SK-N-SH (cell line): ENCODE results near the gene RAB30. TPM values are rescaled to one million over a fixed set of nuclear protein-coding genes. Genes with fewer than 3 reads are reported as not detected.

ENCODE experiments used
- CTCF ChIA-PET: fragments of 300-600, 350-600 bp; formaldehyde crosslinking; extraction: SDS; loops from one replicate; lab custom pipeline; 2021; lab: Yijun Ruan, JAX
- POLR2A ChIA-PET: fragments of 350-600 bp; sonication (Branson Sonifier 250); formaldehyde crosslinking; extraction: SDS; loops from one replicate; lab custom pipeline; 2020; ENCODE audit warnings: antibody characterized with exemption, inconsistent platforms; lab: Yijun Ruan, JAX
- DNase-seq: peaks from one replicate; pipeline ENCODE4 v3.0.0; 2012
- H2AFZ ChIP-seq: fragments of 200-600 bp; sonication (generic); 2 replicates; pipeline ENCODE4 v1.8.1; 2016; ENCODE audit warnings: antibody characterized with exemption, mild to moderate bottlenecking, low read depth
- H3F3A ChIP-seq: fragments of 200-600 bp; sonication (generic); replicated peaks from 2 replicates; pipeline ENCODE3; 2016; ENCODE audit warnings: antibody characterized with exemption, mild to moderate bottlenecking; ENCODE audit not compliant: insufficient read depth
- H3K27ac ChIP-seq, 2 experiments: fragments of 200-500 bp in 1 of 2; fragments of 200-600 bp in 1 of 2; sonication (Bioruptor generic) in 1 of 2; sonication (generic), shearing (Covaris generic) in 1 of 2; 2 replicates each; pipeline versions ENCODE4 v1.5.1 to v1.6.1; 2014 to 2016; ENCODE audit warnings: low read depth in 2 of 2, inconsistent platforms in 1 of 2, low read length in 1 of 2, mild to moderate bottlenecking in 1 of 2, mixed read lengths in 1 of 2
- H3K27me3 ChIP-seq: fragments of 200-600 bp; sonication (generic), shearing (Covaris generic); 2 replicates; pipeline ENCODE4 v1.6.1; 2016; ENCODE audit warnings: mixed run types; ENCODE audit not compliant: insufficient read depth
- H3K36me3 ChIP-seq, 2 experiments: fragments of 200-500 bp in 1 of 2; fragments of 200-600 bp in 1 of 2; sonication (Bioruptor generic) in 1 of 2; sonication (generic) in 1 of 2; replicated peaks in 1 of 2; 2 replicates each; pipeline versions ENCODE3 to v1.5.1; 2014 to 2016; ENCODE audit warnings: low read length in 1 of 2, mild to moderate bottlenecking in 1 of 2; ENCODE audit not compliant: insufficient read depth in 2 of 2, control insufficient read depth in 1 of 2
- H3K4me1 ChIP-seq, 2 experiments: fragments of 200-500 bp in 1 of 2; fragments of 200-600 bp in 1 of 2; sonication (Bioruptor generic) in 1 of 2; sonication (generic), shearing (Covaris generic) in 1 of 2; 2 replicates each; pipeline versions ENCODE4 v1.5.1 to v1.6.1; 2014 to 2016; ENCODE audit warnings: low read depth in 1 of 2, low read length in 1 of 2, mixed run types in 1 of 2; ENCODE audit not compliant: insufficient read depth in 2 of 2, control insufficient read depth in 1 of 2
- H3K4me2 ChIP-seq: fragments of 200-600 bp; sonication (generic), shearing (Covaris generic); 2 replicates; pipeline ENCODE4 v1.6.1; 2017; ENCODE audit warnings: mixed run types
- H3K4me3 ChIP-seq, 2 experiments: fragments of 200-500 bp in 1 of 2; fragments of 200-600 bp in 1 of 2; sonication (Bioruptor generic) in 1 of 2; sonication (generic), shearing (Covaris generic) in 1 of 2; 2 replicates each; pipeline versions ENCODE4 v1.5.1 to v1.8.1; 2014 to 2016; ENCODE audit warnings: low read depth in 2 of 2, inconsistent platforms in 1 of 2, low read length in 1 of 2, mild to moderate bottlenecking in 1 of 2, mixed read lengths in 1 of 2, moderate library complexity in 1 of 2
- H3K79me2 ChIP-seq: fragments of 200-600 bp; sonication (generic); 2 replicates; pipeline ENCODE4 v1.8.1; 2017; ENCODE audit warnings: mild to moderate bottlenecking; ENCODE audit not compliant: insufficient read depth
- H3K9ac ChIP-seq: fragments of 200-600 bp; sonication (generic); 2 replicates; pipeline ENCODE4 v1.6.1; 2017; ENCODE audit warnings: mixed run types
- H3K9me2 ChIP-seq: fragments of 200-600 bp; sonication (generic); 2 replicates; pipeline ENCODE4 v1.6.1; 2017; ENCODE audit warnings: mixed run types
- H3K9me3 ChIP-seq: fragments of 200-600 bp; sonication (generic); 2 replicates; pipeline ENCODE4 v1.6.1; 2017; ENCODE audit warnings: mixed run types, mild to moderate bottlenecking, moderate library complexity
- H4K20me1 ChIP-seq: fragments of 200-600 bp; sonication (generic); 2 replicates; pipeline ENCODE4 v1.6.1; 2017; ENCODE audit warnings: mild to moderate bottlenecking, mixed run types; ENCODE audit not compliant: insufficient read depth
- CTCF ChIP-seq: fragments of 200-600 bp; sonication (generic); IDR thresholded peaks from 2 replicates; pipeline ENCODE4 v1.6.1; 2017; ENCODE audit warnings: antibody characterized with exemption, mild to moderate bottlenecking, moderate library complexity
- EP300 ChIP-seq, 2 experiments: IDR thresholded peaks; 2 replicates each; pipeline versions ENCODE4 v1.4.0 to v1.6.1; 2012; ENCODE audit warnings: borderline replicate concordance in 1 of 2, low read depth in 1 of 2, low read length in 1 of 2
- FOXJ3 ChIP-seq: sonication (generic); formaldehyde crosslinking; IDR thresholded peaks from 2 replicates; pipeline ENCODE4 v1.5.1; 2020; ENCODE audit warnings: mild to moderate bottlenecking, missing genetic modification reagents
- GATA2 ChIP-seq: sonication (generic); formaldehyde crosslinking; IDR thresholded peaks from 2 replicates; pipeline ENCODE4 v1.5.0; 2020; ENCODE audit warnings: mild to moderate bottlenecking, missing genetic modification reagents
- IRF3 ChIP-seq: fragments of 150-350 bp; IDR thresholded peaks from 2 replicates; pipeline ENCODE4 v1.6.1; 2016; ENCODE audit warnings: mild to moderate bottlenecking, low read depth, low read length
- JUND ChIP-seq: IDR thresholded peaks from 2 replicates; pipeline ENCODE4 v1.4.0; 2012
- MAX ChIP-seq: IDR thresholded peaks from 2 replicates; pipeline ENCODE4 v1.4.0; 2012; ENCODE audit warnings: low read depth
- MEF2A ChIP-seq: IDR thresholded peaks from 2 replicates; pipeline ENCODE4 v1.4.0; 2012; ENCODE audit warnings: low read depth, borderline replicate concordance
- MXI1 ChIP-seq: IDR thresholded peaks from 2 replicates; pipeline ENCODE4 v1.6.1; 2012; ENCODE audit warnings: mild to moderate bottlenecking, low read depth, low read length, improper control_type of control experiment
- NFIC ChIP-seq: IDR thresholded peaks from 2 replicates; pipeline ENCODE4 v1.4.0; 2012; ENCODE audit warnings: borderline replicate concordance
- PBX3 ChIP-seq: IDR thresholded peaks from 2 replicates; pipeline ENCODE4; 2012
- POLR2AphosphoS5 ChIP-seq: IDR thresholded peaks from 2 replicates; pipeline ENCODE4 v1.6.1; 2012; ENCODE audit warnings: low read depth, low read length
- REST ChIP-seq: IDR thresholded peaks from 2 replicates; pipeline ENCODE4 v1.6.1; 2012; ENCODE audit warnings: mild to moderate bottlenecking, low read depth, low read length, moderate library complexity
- RFX5 ChIP-seq: IDR thresholded peaks from 2 replicates; pipeline ENCODE4 v1.6.1; 2012; ENCODE audit warnings: mild to moderate bottlenecking, improper control_type of control experiment, low read length
- RXRA ChIP-seq: IDR thresholded peaks from 2 replicates; pipeline ENCODE4 v1.4.0; 2012; ENCODE audit warnings: low read depth, mild to moderate bottlenecking, borderline replicate concordance
- TCF12 ChIP-seq: IDR thresholded peaks from 2 replicates; pipeline ENCODE4 v1.4.0; 2012
- TEAD4 ChIP-seq: IDR thresholded peaks from 2 replicates; pipeline ENCODE4 v1.4.0; 2012; ENCODE audit warnings: mild to moderate bottlenecking, borderline replicate concordance; ENCODE audit not compliant: insufficient read depth
- USF1 ChIP-seq: IDR thresholded peaks from 2 replicates; pipeline ENCODE4 v1.4.0; 2012; ENCODE audit warnings: low read depth, borderline replicate concordance
- USF2 ChIP-seq: fragments of 150-350 bp; IDR thresholded peaks from 2 replicates; pipeline ENCODE4 v1.6.1; 2017; ENCODE audit warnings: antibody characterized with exemption, low read length, low read depth, borderline replicate concordance
- YY1 ChIP-seq: IDR thresholded peaks from 2 replicates; pipeline ENCODE4 v1.4.0; 2012; ENCODE audit warnings: low read depth, mild to moderate bottlenecking
- WGBS: methylation state at CpG from one replicate; pipeline ENCODE4 v1.1.6; 2017; ENCODE audit warnings: low lambda C conversion rate; 5-methylcytosine and 5-hydroxymethylcytosine counted together
- polyA plus RNA-seq, 3 experiments: library from polyadenylated mRNA; depleted of rRNA; stranded (reverse); fragments of >200 nt; gene quantifications; 2 replicates each; pipeline ENCODE4 v1.2.3, GENCODE V29; 2012

Gene RAB30
- polyA plus RNA-seq, 1 of the 3 experiments (the other 2 are of a cell fraction): 3.3 TPM

- Histone ChIP-seq H3K9me3 (no peaks in the 10 kb centered on the region), H3K9ac (no peak overlapping the region)
- 94% methylated on average over 3 of the region's 3 CpGs for whole genome bisulfite sequencing
- TF ChIP-seq TEAD4 (no peak), MAX (no peak), IRF3 (no peak), POLR2AphosphoS5 (no peak), USF2 (no peak), USF1 (no peak), YY1 (no peak), MXI1 (no peak), RXRA (no peak), RFX5 (no peak), PBX3 (no peak), NFIC (no peak), EP300 (IDR thresholded peaks at IDR 0.05; ENCODE audit: borderline replicate concordance in 1 of 2, low read depth in 1 of 2, low read length in 1 of 2) (no peak), JUND (no peak), MEF2A (no peak), CTCF (no peak), FOXJ3 (CRISPR knock-in tag) (no peak), TCF12 (no peak), GATA2 (CRISPR knock-in tag) (no peak), REST (no peak)
- TF ChIP-seq, all 33 proteins: peak for 0
- Histone ChIP-seq H3K27me3 (no peaks in the 10 kb centered on the region), H3K36me3 (no peaks in the 10 kb centered on the region), H3K79me2 (peaks cover 63% of the 10 kb centered on the region), H3K4me3 (no peak overlapping the region), H2AFZ (no peak overlapping the region), H3K9me2 (no peaks in the 10 kb centered on the region), H3K4me2 (no peak overlapping the region), H3K27ac (no peak overlapping the region), H3K4me1 (peaks cover 4 to 8% of the 10 kb centered on the region in 2 experiments), H4K20me1 (no peaks in the 10 kb centered on the region; the same call in 1 of the 2 replicates), H3F3A (peaks cover 11% of the 10 kb centered on the region)
- ChIA-PET POLR2A (interaction anchor here (1.1 kb wide), 1 partner anchor 100 kb away, joined by 3 read pairs; the partner anchor contains the start of gene PCF11), CTCF (interaction anchor here (0.7 to 1.8 kb wide), 4 partner anchors 11 to 1162 kb away, joined by 3 to 4 read pairs (median 4); no protein-coding TSS in a partner anchor)
- no peak for DNase-seq
Observed at GRCh38 chr11:83057721-83058120, 14.0 kb downstream of the RAB30 start.
